ENCODE results near the gene PTPRM. TPM values are rescaled to one million over a fixed set of nuclear protein-coding genes. Genes with fewer than 3 reads are reported as not detected.
"Not testable (repeated sequence)": the region's sequence is repeated elsewhere in the genome, so short reads cannot be mapped to it uniquely, and the experiment has no call there.

Gene PTPRM
- total and polyA plus RNA-seq, 4 donors, result 9.2 to 23.0 (median 12.7) TPM

DNA sequence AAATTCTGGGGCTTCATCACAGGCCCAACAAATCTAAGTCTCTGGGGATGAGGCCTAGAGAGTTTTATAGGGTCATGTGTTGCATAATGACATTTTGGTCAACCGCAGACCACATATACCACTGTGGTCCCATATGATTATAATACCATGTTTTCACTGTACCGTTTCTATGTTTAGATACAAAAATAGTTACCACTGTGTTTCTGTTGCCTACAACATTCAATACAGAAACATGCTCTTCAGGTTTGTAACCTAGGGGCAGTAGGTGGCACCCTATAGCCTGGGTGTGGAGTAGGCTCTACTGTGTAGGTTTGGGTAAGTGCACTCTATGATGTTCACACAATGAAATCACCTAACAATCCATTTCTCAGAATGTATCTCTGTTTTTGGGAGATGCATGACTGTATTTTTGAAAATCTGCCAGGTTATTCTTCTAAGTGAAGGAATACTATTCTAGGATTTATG is 485.2 kb downstream of the PTPRM start:
- Histone ChIP-seq H3K4me3 (ENCODE audit: low read depth in 1 of 3, low read length in 3 of 3) (no peak overlapping the region), H3K36me3 (ENCODE audit: control insufficient read depth in 4 of 4, insufficient read depth in 3 of 4, low read depth in 1 of 4, low read length in 3 of 4) (no peaks in the 10 kb centered on the region), H3K27me3 (ENCODE audit: control insufficient read depth in 4 of 4, insufficient read depth in 4 of 4, low read length in 3 of 4) (no peaks in the 10 kb centered on the region), H3K9ac (ENCODE audit: low read depth in 1 of 2, low read length in 2 of 2) (no peak overlapping the region), H3K4me1 (ENCODE audit: control insufficient read depth in 4 of 4, insufficient read depth in 4 of 4, low read length in 3 of 4) (no peaks in the 10 kb centered on the region), H3K9me3 (ENCODE audit: control insufficient read depth in 4 of 4, low read length in 3 of 4) (no peaks in the 10 kb centered on the region), H3K27ac (ENCODE audit: low read depth in 1 of 2, low read length in 2 of 2) (no peak overlapping the region)
- WGBS, result 69% methylated on average over 2 of the region's 2 CpGs
- TF ChIP-seq RAD21 (IDR thresholded peaks at IDR 0.05), result peak; percentile 16 to 46
- no peak for TF ChIP-seq HNF4A (conservative IDR thresholded peaks at IDR 0.05)
- TF ChIP-seq HNF4G (IDR thresholded peaks at IDR 0.05), result no peak
- TF ChIP-seq EGR1 (IDR thresholded peaks at IDR 0.05; ENCODE audit: low read depth in 2 of 2), result no peak
- no peak for DNase-seq (ENCODE audit: low spot score)

DNA sequence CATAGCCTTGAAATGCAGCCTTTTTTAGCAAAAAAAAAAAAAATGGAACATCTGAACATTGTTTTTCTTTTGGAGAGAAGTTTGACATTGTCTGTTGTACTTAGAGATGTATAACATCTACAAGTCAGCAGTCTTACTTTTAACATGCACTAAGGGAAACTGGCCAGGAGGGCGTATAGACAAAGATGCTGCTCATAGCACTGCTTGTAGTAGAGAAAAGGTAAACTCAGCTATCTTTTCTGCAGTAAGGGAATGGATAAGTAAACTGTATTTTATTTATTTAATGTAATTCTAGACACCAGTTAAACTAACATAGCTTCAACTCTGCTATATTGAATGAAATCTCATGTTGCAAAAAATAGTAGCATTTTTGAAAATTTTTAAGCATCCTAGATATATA is 489.6 kb downstream of the PTPRM start:
- no peak for DNase-seq (ENCODE audit: low spot score)
- no peaks in the 10 kb centered on the region for H3K36me3 ChIP-seq (ENCODE audit: control insufficient read depth in 4 of 4, insufficient read depth in 3 of 4, low read depth in 1 of 4, low read length in 3 of 4)
- 91% methylated on average over 1 of the region's 1 CpG for WGBS
- no peak overlapping the region for H3K9ac ChIP-seq (ENCODE audit: low read depth in 1 of 2, low read length in 2 of 2)
- H3K27me3 ChIP-seq (ENCODE audit: control insufficient read depth in 4 of 4, insufficient read depth in 4 of 4, low read length in 3 of 4), result no peaks in the 10 kb centered on the region
- no peak overlapping the region for H3K27ac ChIP-seq (ENCODE audit: low read depth in 1 of 2, low read length in 2 of 2)
- TF ChIP-seq, protein P1, sequence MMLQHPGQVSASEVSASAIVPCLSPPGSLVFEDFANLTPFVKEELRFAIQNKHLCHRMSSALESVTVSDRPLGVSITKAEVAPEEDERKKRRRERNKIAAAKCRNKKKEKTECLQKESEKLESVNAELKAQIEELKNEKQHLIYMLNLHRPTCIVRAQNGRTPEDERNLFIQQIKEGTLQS (IDR thresholded peaks at IDR 0.05), result no peak
- TF ChIP-seq RAD21 (IDR thresholded peaks at IDR 0.05), result no peak
- TF ChIP-seq EGR1 (IDR thresholded peaks at IDR 0.05; ENCODE audit: low read depth in 2 of 2), result no peak
- TF ChIP-seq, protein P2, sequence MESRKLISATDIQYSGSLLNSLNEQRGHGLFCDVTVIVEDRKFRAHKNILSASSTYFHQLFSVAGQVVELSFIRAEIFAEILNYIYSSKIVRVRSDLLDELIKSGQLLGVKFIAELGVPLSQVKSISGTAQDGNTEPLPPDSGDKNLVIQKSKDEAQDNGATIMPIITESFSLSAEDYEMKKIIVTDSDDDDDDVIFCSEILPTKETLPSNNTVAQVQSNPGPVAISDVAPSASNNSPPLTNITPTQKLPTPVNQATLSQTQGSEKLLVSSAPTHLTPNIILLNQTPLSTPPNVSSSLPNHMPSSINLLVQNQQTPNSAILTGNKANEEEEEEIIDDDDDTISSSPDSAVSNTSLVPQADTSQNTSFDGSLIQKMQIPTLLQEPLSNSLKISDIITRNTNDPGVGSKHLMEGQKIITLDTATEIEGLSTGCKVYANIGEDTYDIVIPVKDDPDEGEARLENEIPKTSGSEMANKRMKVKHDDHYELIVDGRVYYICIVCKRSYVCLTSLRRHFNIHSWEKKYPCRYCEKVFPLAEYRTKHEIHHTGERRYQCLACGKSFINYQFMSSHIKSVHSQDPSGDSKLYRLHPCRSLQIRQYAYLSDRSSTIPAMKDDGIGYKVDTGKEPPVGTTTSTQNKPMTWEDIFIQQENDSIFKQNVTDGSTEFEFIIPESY (IDR thresholded peaks at IDR 0.05), result no peak
- TF ChIP-seq HNF4A (conservative IDR thresholded peaks at IDR 0.05), result no peak
- H3K4me1 ChIP-seq (ENCODE audit: control insufficient read depth in 4 of 4, insufficient read depth in 4 of 4, low read length in 3 of 4), result no peaks in the 10 kb centered on the region
- no peaks in the 10 kb centered on the region for H3K9me3 ChIP-seq (ENCODE audit: control insufficient read depth in 4 of 4, low read length in 3 of 4)
- H3K4me3 ChIP-seq (ENCODE audit: low read depth in 1 of 3, low read length in 3 of 3), result no peak overlapping the region

DNA sequence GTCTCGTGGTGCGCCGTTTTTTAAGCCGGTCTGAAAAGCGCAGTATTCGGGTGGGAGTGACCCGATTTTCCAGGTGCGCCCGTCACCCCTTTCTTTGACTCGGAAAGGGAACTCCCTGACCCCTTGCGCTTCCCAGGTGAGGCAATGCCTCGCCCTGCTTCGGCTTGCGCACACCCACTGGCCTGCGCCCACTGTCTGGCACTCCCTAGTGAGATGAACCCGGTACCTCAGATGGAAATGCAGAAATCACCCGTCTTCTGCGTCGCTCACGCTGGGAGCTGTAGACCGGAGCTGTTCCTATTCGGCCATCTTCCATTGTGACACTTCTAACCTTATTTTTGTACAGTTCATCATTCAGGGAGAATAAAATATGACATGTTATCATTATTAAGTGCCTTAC is 496.0 kb downstream of the PTPRM start:
- not testable (repeated sequence) for H3K4me1 ChIP-seq (ENCODE audit: control insufficient read depth in 4 of 4, insufficient read depth in 4 of 4, low read length in 3 of 4); H3K9ac ChIP-seq (ENCODE audit: low read depth in 1 of 2, low read length in 2 of 2); DNase-seq (ENCODE audit: low spot score); H3K9me3 ChIP-seq (ENCODE audit: control insufficient read depth in 4 of 4, low read length in 3 of 4); H3K36me3 ChIP-seq (ENCODE audit: control insufficient read depth in 4 of 4, insufficient read depth in 3 of 4, low read depth in 1 of 4, low read length in 3 of 4); H3K27ac ChIP-seq (ENCODE audit: low read depth in 1 of 2, low read length in 2 of 2); H3K27me3 ChIP-seq (ENCODE audit: control insufficient read depth in 4 of 4, insufficient read depth in 4 of 4, low read length in 3 of 4)
- WGBS, result 79% methylated on average over 13 of the region's 22 CpGs
- peak overlapping the region in 1 of 3 donors; percentile 23 for H3K4me3 ChIP-seq (ENCODE audit: low read depth in 1 of 3, low read length in 3 of 3)

DNA sequence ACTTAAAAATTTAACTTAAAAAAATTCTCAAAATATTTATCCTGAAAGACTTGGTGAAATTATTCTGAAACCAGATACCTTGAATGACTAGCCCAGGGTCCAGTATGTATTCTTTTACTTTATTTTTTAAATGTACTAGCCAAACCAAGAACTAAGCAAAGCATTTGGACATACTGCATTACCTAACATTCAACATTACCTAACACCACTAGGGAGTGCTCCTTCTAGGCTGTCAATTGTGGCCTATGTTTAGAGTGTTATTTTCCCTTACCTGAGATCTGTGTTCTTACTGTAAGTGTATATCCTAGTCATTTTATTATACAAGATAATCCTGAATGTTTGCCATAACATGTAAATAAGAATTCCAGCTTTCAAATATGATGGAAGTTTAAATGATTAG is 496.6 kb downstream of the PTPRM start:
- DNase-seq (ENCODE audit: low spot score), result no peak
- H3K9me3 ChIP-seq (ENCODE audit: control insufficient read depth in 4 of 4, low read length in 3 of 4), result no peaks in the 10 kb centered on the region
- H3K27me3 ChIP-seq (ENCODE audit: control insufficient read depth in 4 of 4, insufficient read depth in 4 of 4, low read length in 3 of 4), result no peaks in the 10 kb centered on the region
- no peak for TF ChIP-seq SP1 (IDR thresholded peaks at IDR 0.05)
- TF ChIP-seq RAD21 (IDR thresholded peaks at IDR 0.05), result peak in 1 of 2 donors; percentile 18
- no peak overlapping the region for H3K4me3 ChIP-seq (ENCODE audit: low read depth in 1 of 3, low read length in 3 of 3)
- no peak overlapping the region for H3K27ac ChIP-seq (ENCODE audit: low read depth in 1 of 2, low read length in 2 of 2)
- H3K9ac ChIP-seq (ENCODE audit: low read depth in 1 of 2, low read length in 2 of 2), result no peak overlapping the region
- no peaks in the 10 kb centered on the region for H3K4me1 ChIP-seq (ENCODE audit: control insufficient read depth in 4 of 4, insufficient read depth in 4 of 4, low read length in 3 of 4)
- no peaks in the 10 kb centered on the region for H3K36me3 ChIP-seq (ENCODE audit: control insufficient read depth in 4 of 4, insufficient read depth in 3 of 4, low read depth in 1 of 4, low read length in 3 of 4)
